Loucy (cell line): ENCODE measurements around the gene TENM3.

Source experiments
- H2AFZ ChIP-seq: fragments of 200-600 bp; sonication (generic); 2 replicates; pipeline ENCODE4 v1.6.0; 2016; ENCODE audit warnings: antibody characterized with exemption, mild to moderate bottlenecking, low read length, moderate library complexity
- H3F3A ChIP-seq: fragments of 200-600 bp; 2 replicates; pipeline ENCODE4 v1.6.0; 2016; ENCODE audit warnings: antibody characterized with exemption, low read depth, mild to moderate bottlenecking
- H3K27me3 ChIP-seq: fragments of 200-600 bp; sonication (generic); 2 replicates; pipeline ENCODE4 v1.6.1; 2014; ENCODE audit warnings: low read length, mild to moderate bottlenecking; ENCODE audit not compliant: insufficient read depth, poor library complexity, severe bottlenecking
- H3K36me3 ChIP-seq: fragments of 200-600 bp; sonication (generic); 2 replicates; pipeline ENCODE4 v1.6.1; 2016; ENCODE audit warnings: low read length; ENCODE audit not compliant: insufficient read depth
- H3K4me1 ChIP-seq: fragments of 200-600 bp; sonication (generic); 2 replicates; pipeline ENCODE4 v1.5.1; 2014; ENCODE audit warnings: low read length, mild to moderate bottlenecking; ENCODE audit not compliant: insufficient read depth, poor library complexity, severe bottlenecking
- H3K4me2 ChIP-seq: fragments of 200-600 bp; sonication (generic); 2 replicates; pipeline ENCODE4 v1.6.0; 2014; ENCODE audit warnings: antibody characterized with exemption, low read length, low read depth, mild to moderate bottlenecking; ENCODE audit not compliant: poor library complexity, severe bottlenecking
- H3K4me3 ChIP-seq: fragments of 200-600 bp; sonication (generic); 2 replicates; pipeline ENCODE4 v1.5.1; 2014; ENCODE audit warnings: low read length, mild to moderate bottlenecking, mixed read lengths; ENCODE audit not compliant: poor library complexity, severe bottlenecking
- H3K79me2 ChIP-seq: fragments of 200-600 bp; sonication (generic); 2 replicates; pipeline ENCODE4 v1.6.1; 2014; ENCODE audit warnings: low read length; ENCODE audit not compliant: insufficient read depth
- H3K9ac ChIP-seq: fragments of 200-600 bp; sonication (generic); 2 replicates; pipeline ENCODE4 v1.6.0; 2014; ENCODE audit warnings: mild to moderate bottlenecking, low read depth, low read length, moderate library complexity; ENCODE audit not compliant: poor library complexity, severe bottlenecking
- H3K9me2 ChIP-seq: fragments of 200-600 bp; sonication (generic); replicated peaks from 2 replicates; pipeline ENCODE4 v1.6.1; 2016; ENCODE audit warnings: low read depth, low read length, mixed read lengths
- H3K9me3 ChIP-seq: fragments of 200-600 bp; sonication (generic); 2 replicates; pipeline ENCODE4 v1.6.1; 2014; ENCODE audit warnings: mild to moderate bottlenecking, antibody characterized with exemption, low read length, low read depth; ENCODE audit not compliant: insufficient read depth
- H4K20me1 ChIP-seq: fragments of 200-600 bp; sonication (generic); 2 replicates; pipeline ENCODE4 v1.6.0; 2014; ENCODE audit warnings: antibody characterized with exemption, low read length, mild to moderate bottlenecking; ENCODE audit not compliant: insufficient read depth, poor library complexity, severe bottlenecking
- EZH2phosphoT487 ChIP-seq: fragments of 200-600 bp; IDR thresholded peaks from 2 replicates; pipeline ENCODE4 v1.6.1; 2018; ENCODE audit warnings: antibody characterized with exemption, mild to moderate bottlenecking, moderate library complexity, borderline replicate concordance
- TF ChIP-seq, protein P1 (sequence below): fragments of 200-600 bp; sonication (generic); conservative IDR thresholded peaks from 2 replicates; pipeline ENCODE4 v1.5.1; 2014; ENCODE audit warnings: mild to moderate bottlenecking, antibody characterized with exemption, low read length

TENM3 gene

DNA sequence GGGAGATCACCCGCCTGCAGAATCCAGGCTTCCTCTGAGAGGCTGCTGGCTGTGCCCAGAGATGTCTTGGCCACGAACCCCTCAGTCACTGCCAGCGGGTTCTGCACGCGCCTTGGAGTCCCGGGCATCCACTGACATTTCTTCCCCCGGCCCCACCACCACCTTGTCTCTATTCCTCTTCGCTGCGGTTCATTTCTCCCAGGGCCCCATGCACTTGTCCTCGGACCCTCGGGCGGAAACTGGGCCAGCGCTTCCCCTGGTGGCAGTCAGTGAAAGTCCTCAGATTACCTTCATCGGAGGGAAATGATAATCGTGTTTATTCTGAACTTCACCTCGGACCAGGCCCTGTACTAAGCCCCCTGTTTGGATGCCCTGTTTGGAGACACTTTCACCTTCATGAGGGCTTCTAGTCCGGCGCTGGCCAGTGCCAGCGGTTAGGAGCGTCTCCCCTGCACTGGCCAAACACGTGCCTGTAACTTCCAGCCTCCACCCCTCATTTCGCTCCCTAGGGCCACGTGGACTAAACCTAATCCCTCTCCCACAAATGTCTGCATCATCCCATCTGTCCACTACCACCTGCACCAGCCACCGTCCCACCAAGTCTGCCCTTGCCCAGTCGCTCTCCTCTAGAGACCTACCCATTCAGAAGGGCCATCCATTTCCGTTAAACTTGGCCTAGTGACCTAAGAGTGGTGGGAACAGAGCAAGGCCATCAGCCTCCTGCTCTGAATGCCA is 592.0 kb downstream of the TENM3 start:
- H3K4me2 ChIP-seq, result no peak overlapping the region
- no peaks in the 10 kb centered on the region for H3K79me2 ChIP-seq
- no peaks in the 10 kb centered on the region for H3K4me1 ChIP-seq
- H3F3A ChIP-seq, result no peaks in the 10 kb centered on the region
- no peaks in the 10 kb centered on the region for H3K36me3 ChIP-seq
- no peak overlapping the region for H2AFZ ChIP-seq
- H3K9me3 ChIP-seq, result no peaks in the 10 kb centered on the region
- H3K4me3 ChIP-seq, result no peak overlapping the region
- H4K20me1 ChIP-seq, result no peaks in the 10 kb centered on the region
- TF ChIP-seq EZH2phosphoT487, result no peak
- TF ChIP-seq, protein P1, sequence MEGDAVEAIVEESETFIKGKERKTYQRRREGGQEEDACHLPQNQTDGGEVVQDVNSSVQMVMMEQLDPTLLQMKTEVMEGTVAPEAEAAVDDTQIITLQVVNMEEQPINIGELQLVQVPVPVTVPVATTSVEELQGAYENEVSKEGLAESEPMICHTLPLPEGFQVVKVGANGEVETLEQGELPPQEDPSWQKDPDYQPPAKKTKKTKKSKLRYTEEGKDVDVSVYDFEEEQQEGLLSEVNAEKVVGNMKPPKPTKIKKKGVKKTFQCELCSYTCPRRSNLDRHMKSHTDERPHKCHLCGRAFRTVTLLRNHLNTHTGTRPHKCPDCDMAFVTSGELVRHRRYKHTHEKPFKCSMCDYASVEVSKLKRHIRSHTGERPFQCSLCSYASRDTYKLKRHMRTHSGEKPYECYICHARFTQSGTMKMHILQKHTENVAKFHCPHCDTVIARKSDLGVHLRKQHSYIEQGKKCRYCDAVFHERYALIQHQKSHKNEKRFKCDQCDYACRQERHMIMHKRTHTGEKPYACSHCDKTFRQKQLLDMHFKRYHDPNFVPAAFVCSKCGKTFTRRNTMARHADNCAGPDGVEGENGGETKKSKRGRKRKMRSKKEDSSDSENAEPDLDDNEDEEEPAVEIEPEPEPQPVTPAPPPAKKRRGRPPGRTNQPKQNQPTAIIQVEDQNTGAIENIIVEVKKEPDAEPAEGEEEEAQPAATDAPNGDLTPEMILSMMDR, result no peak
- no peaks in the 10 kb centered on the region for H3K27me3 ChIP-seq
- no peaks in the 10 kb centered on the region for H3K9me2 ChIP-seq
- no peak overlapping the region for H3K9ac ChIP-seq

DNA sequence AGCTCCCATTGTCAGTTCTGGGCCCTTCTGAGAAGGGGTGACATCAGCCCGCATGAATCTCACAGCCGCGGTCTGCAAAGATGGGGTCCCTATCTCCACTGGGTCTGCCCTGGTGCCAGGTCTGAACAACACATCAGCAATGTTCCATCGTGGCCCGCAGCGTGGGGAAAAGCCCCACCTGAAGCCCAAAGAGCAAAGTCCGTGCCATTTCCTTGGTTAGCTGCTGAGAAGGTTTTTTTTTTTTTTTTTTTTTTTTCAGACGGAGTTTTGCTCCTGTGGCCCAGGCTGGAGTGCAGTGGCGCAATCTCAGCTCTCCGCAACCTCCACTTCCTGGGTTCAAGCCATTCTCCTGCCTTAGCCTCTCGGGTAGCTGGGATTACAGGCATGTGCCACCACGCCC is 594.6 kb downstream of the TENM3 start:
- H2AFZ ChIP-seq, result no peak overlapping the region
- no peaks in the 10 kb centered on the region for H3K27me3 ChIP-seq
- H3K36me3 ChIP-seq, result no peaks in the 10 kb centered on the region
- no peaks in the 10 kb centered on the region for H4K20me1 ChIP-seq
- H3K4me3 ChIP-seq, result no peak overlapping the region
- TF ChIP-seq, protein P1, result no peak
- no peak for TF ChIP-seq EZH2phosphoT487
- H3K4me1 ChIP-seq, result no peaks in the 10 kb centered on the region
- no peaks in the 10 kb centered on the region for H3F3A ChIP-seq
- no peak overlapping the region for H3K4me2 ChIP-seq
- H3K9me2 ChIP-seq, result no peaks in the 10 kb centered on the region
- no peak overlapping the region for H3K9ac ChIP-seq
- no peaks in the 10 kb centered on the region for H3K9me3 ChIP-seq
- H3K79me2 ChIP-seq, result no peaks in the 10 kb centered on the region

DNA sequence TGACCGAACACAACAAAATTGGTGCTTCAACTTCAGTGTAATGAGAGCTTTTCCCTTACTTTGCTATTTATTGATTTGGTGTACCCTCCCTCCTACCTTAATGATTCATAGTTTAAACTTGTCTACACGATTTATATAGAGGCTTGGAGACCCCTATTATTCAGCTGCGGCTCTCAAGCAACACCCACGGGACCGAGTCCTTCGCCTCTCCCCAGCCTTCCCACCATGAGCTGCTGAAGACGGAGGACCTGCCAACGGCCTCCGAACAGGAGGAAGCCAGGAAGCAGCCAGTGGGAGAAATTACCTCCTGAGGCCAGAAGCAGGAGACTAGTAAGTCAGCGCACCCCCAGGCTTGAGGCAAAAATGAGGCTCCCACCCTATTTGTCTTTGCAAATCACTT is 595.3 kb downstream of the TENM3 start:
- Histone ChIP-seq H3K4me3 (no peak overlapping the region), H4K20me1 (no peaks in the 10 kb centered on the region)
- TF ChIP-seq, protein P1, result no peak
- TF ChIP-seq EZH2phosphoT487, result no peak

More for the DNA sequence above, 595.3 kb downstream of the TENM3 start:
- no peaks in the 10 kb centered on the region for H3K79me2 ChIP-seq
- no peaks in the 10 kb centered on the region for H3K9me3 ChIP-seq
- no peaks in the 10 kb centered on the region for H3K4me1 ChIP-seq
- no peak overlapping the region for H3K4me2 ChIP-seq
- H2AFZ ChIP-seq, result no peak overlapping the region
- no peaks in the 10 kb centered on the region for H3K36me3 ChIP-seq
- no peaks in the 10 kb centered on the region for H3K27me3 ChIP-seq
- H3K9me2 ChIP-seq, result no peaks in the 10 kb centered on the region
- no peak overlapping the region for H3K9ac ChIP-seq
- no peaks in the 10 kb centered on the region for H3F3A ChIP-seq
